H1 (cell line): ENCODE results near the gene KRCC1. TPM values are rescaled to one million over a fixed set of nuclear protein-coding genes. Genes with fewer than 3 reads are reported as not detected.

Experiments used
- CTCF ChIA-PET: fragments of 300-600 bp; sonication (Branson Sonifier 250); formaldehyde crosslinking; loops from one replicate; lab custom pipeline; 2021; ENCODE audit not compliant: partially characterized antibody; lab: Charles Lee
- POLR2A ChIA-PET: fragments of 300-600 bp; sonication (Branson Sonifier 250); formaldehyde crosslinking; loops from one replicate; lab custom pipeline; 2021; ENCODE audit warnings: inconsistent platforms; ENCODE audit not compliant: partially characterized antibody; lab: Charles Lee
- DNase-seq, 2 experiments: peaks; one replicate each; pipeline versions ENCODE4 v3.0.0 to v3.0.0-alpha.2; 2010 to 2022; ENCODE audit warnings: low spot score in 2 of 2, low read depth in 1 of 2, mixed read lengths in 1 of 2
- FAIRE-seq: peaks from 2 replicates; lab custom pipeline; 2011; peaks lifted over from hg19 to GRCh38; lab: Jason Lieb, UNC
- H2AFZ ChIP-seq: 2 replicates; pipeline ENCODE4 v1.8.1; 2012; ENCODE audit warnings: low read length, inconsistent platforms
- H2AK5ac ChIP-seq: 2 replicates; pipeline ENCODE4 v1.6.1; 2013; ENCODE audit warnings: low read depth, low read length
- H2BK120ac ChIP-seq: replicated peaks from 2 replicates; pipeline ENCODE3; 2013; ENCODE audit warnings: low read depth, low read length, inconsistent platforms
- H2BK12ac ChIP-seq: 2 replicates; pipeline ENCODE4 v1.6.1; 2013; ENCODE audit warnings: low read depth, low read length
- H2BK15ac ChIP-seq: 2 replicates; pipeline ENCODE4 v1.6.1; 2013; ENCODE audit warnings: low read length
- H2BK20ac ChIP-seq: 2 replicates; pipeline ENCODE4 v1.6.1; 2013; ENCODE audit warnings: low read length
- H2BK5ac ChIP-seq: 2 replicates; pipeline ENCODE4 v1.6.1; 2013; ENCODE audit warnings: low read depth, low read length
- H3K14ac ChIP-seq: 2 replicates; pipeline ENCODE4 v1.6.1; 2013; ENCODE audit warnings: inconsistent platforms; ENCODE audit not compliant: insufficient read length
- H3K18ac ChIP-seq: 2 replicates; pipeline ENCODE4 v1.6.1; 2013; ENCODE audit warnings: low read length; ENCODE audit errors: extremely low read depth
- H3K23ac ChIP-seq: 2 replicates; pipeline ENCODE4 v1.6.1; 2013; ENCODE audit warnings: inconsistent platforms; ENCODE audit not compliant: insufficient read length
- H3K23me2 ChIP-seq: 2 replicates; pipeline ENCODE4 v1.6.1; 2013; ENCODE audit warnings: low read depth, low read length
- H3K27ac ChIP-seq: 2 replicates; pipeline ENCODE4 v1.6.1; 2011; ENCODE audit warnings: low read depth, low read length, inconsistent platforms
- H3K27me3 ChIP-seq, 4 experiments: replicated peaks in 1 of 4; 1 replicate in 1 of 4; 2 replicates in 3 of 4; pipeline versions ENCODE4 v1.6.1 to v1.8.1; 2011 to 2013; ENCODE audit warnings: low read length in 3 of 4, mild to moderate bottlenecking in 3 of 4, inconsistent platforms in 2 of 4, mixed read lengths in 2 of 4, moderate library complexity in 1 of 4; ENCODE audit not compliant: control insufficient read depth in 3 of 4, insufficient read depth in 3 of 4; ENCODE audit errors: extremely low read depth in 1 of 4
- H3K36me3 ChIP-seq, 4 experiments: 2 replicates each; pipeline versions ENCODE4 v1.6.1 to v1.8.1; 2011 to 2013; ENCODE audit warnings: mild to moderate bottlenecking in 4 of 4, low read length in 3 of 4, moderate library complexity in 2 of 4, control low read depth in 1 of 4, inconsistent platforms in 1 of 4; ENCODE audit not compliant: insufficient read depth in 4 of 4, control insufficient read depth in 2 of 4
- H3K4ac ChIP-seq: replicated peaks from 2 replicates; pipeline ENCODE3; 2013; ENCODE audit warnings: low read length, low read depth, mixed read lengths, inconsistent platforms; ENCODE audit not compliant: insufficient read length
- H3K4me1 ChIP-seq, 4 experiments: replicated peaks in 1 of 4; 1 replicate in 1 of 4; 2 replicates in 3 of 4; pipeline versions ENCODE4 v1.6.1 to v1.8.1; 2011 to 2013; ENCODE audit warnings: low read length in 3 of 4, inconsistent platforms in 2 of 4, mixed read lengths in 1 of 4; ENCODE audit not compliant: insufficient read depth in 4 of 4, control insufficient read depth in 3 of 4
- H3K4me2 ChIP-seq, 2 experiments: 2 replicates each; pipeline versions ENCODE4 v1.6.1 to v1.8.1; 2011 to 2013; ENCODE audit warnings: low read depth in 2 of 2, low read length in 2 of 2, control low read depth in 1 of 2, inconsistent platforms in 1 of 2, mild to moderate bottlenecking in 1 of 2; ENCODE audit not compliant: insufficient read depth in 1 of 2
- H3K4me3 ChIP-seq, 4 experiments: fragments of 200-600, 300-600 bp in 1 of 4; sonication (generic), shearing (Covaris generic), sonication (Bioruptor Twin) in 1 of 4; 2 replicates each; pipeline versions ENCODE4 v1.5.1 to v1.8.1; 2011 to 2016; ENCODE audit warnings: low read length in 4 of 4, low read depth in 3 of 4, control low read depth in 2 of 4, inconsistent platforms in 2 of 4, mild to moderate bottlenecking in 2 of 4, mixed read lengths in 1 of 4, moderate library complexity in 1 of 4; ENCODE audit not compliant: insufficient read depth in 2 of 4; ENCODE audit errors: extremely low read depth in 1 of 4
- H3K56ac ChIP-seq: replicated peaks from 2 replicates; pipeline ENCODE3; 2013; ENCODE audit warnings: low read depth, mild to moderate bottlenecking, mixed read lengths, low read length, inconsistent platforms; ENCODE audit not compliant: insufficient read length
- H3K79me1 ChIP-seq: 2 replicates; pipeline ENCODE4 v1.6.1; 2013; ENCODE audit warnings: low read depth, low read length, control low read depth
- H3K79me2 ChIP-seq, 2 experiments: 2 replicates each; pipeline versions ENCODE4 v1.6.1 to v1.8.1; 2012 to 2013; ENCODE audit warnings: low read length in 2 of 2, mild to moderate bottlenecking in 2 of 2, inconsistent platforms in 1 of 2; ENCODE audit not compliant: insufficient read depth in 2 of 2, control insufficient read depth in 1 of 2
- H3K9ac ChIP-seq, 4 experiments: replicated peaks in 1 of 4; 1 replicate in 1 of 4; 2 replicates in 3 of 4; pipeline versions ENCODE4 v1.6.1 to v1.8.1; 2011 to 2013; ENCODE audit warnings: low read depth in 3 of 4, low read length in 3 of 4, control low read depth in 2 of 4, mild to moderate bottlenecking in 2 of 4, moderate library complexity in 2 of 4, inconsistent platforms in 1 of 4; ENCODE audit errors: extremely low read depth in 1 of 4
- H3K9me3 ChIP-seq, 2 experiments: 2 replicates each; pipeline versions ENCODE4 v1.6.1 to v1.8.1; 2012 to 2013; ENCODE audit warnings: mild to moderate bottlenecking in 2 of 2, moderate library complexity in 2 of 2, control low read depth in 1 of 2, inconsistent platforms in 1 of 2, low read depth in 1 of 2, low read length in 1 of 2, mixed read lengths in 1 of 2; ENCODE audit not compliant: insufficient read depth in 2 of 2
- H4K20me1 ChIP-seq, 2 experiments: replicated peaks in 1 of 2; 2 replicates each; pipeline versions ENCODE3 to v1.8.1; 2011 to 2013; ENCODE audit warnings: inconsistent platforms in 2 of 2, low read length in 2 of 2, mild to moderate bottlenecking in 1 of 2; ENCODE audit not compliant: insufficient read depth in 2 of 2, control insufficient read depth in 1 of 2
- H4K5ac ChIP-seq: 2 replicates; pipeline ENCODE4 v1.6.1; 2013; ENCODE audit warnings: low read length, low read depth, mixed read lengths, inconsistent platforms; ENCODE audit not compliant: insufficient read length
- H4K8ac ChIP-seq: 2 replicates; pipeline ENCODE4 v1.8.0; 2013; ENCODE audit warnings: mild to moderate bottlenecking, moderate library complexity, low read length, inconsistent platforms; ENCODE audit not compliant: insufficient read depth; ENCODE audit errors: extremely low read depth
- H4K91ac ChIP-seq: replicated peaks from 2 replicates; pipeline ENCODE3; 2013; ENCODE audit warnings: low read length, mixed read lengths, inconsistent platforms; ENCODE audit not compliant: insufficient read length
- ATF2 ChIP-seq: IDR thresholded peaks from 2 replicates; pipeline ENCODE4 v1.6.1; 2012; ENCODE audit warnings: low read length, inconsistent platforms
- ATF3 ChIP-seq: IDR thresholded peaks from 2 replicates; pipeline ENCODE4 v1.6.1; 2011; ENCODE audit warnings: low read depth, mild to moderate bottlenecking, low read length; ENCODE audit not compliant: insufficient read depth
- CTBP2 ChIP-seq: IDR thresholded peaks from 2 replicates; pipeline ENCODE4 v1.7.0; 2011; ENCODE audit warnings: borderline replicate concordance, mild to moderate bottlenecking, moderate library complexity, mixed read lengths, low read length; ENCODE audit not compliant: insufficient read depth, insufficient read length
- CTCF ChIP-seq, 3 experiments: IDR thresholded peaks; 1 replicate in 2 of 3; 2 replicates in 1 of 3; pipeline versions ENCODE4 v1.5.1 to v1.6.1; 2011; ENCODE audit warnings: low read length in 3 of 3, mild to moderate bottlenecking in 3 of 3, inconsistent platforms in 2 of 3, low read depth in 1 of 3, moderate library complexity in 1 of 3; ENCODE audit not compliant: insufficient read depth in 1 of 3; ENCODE audit errors: control extremely low read depth in 1 of 3
- EP300 ChIP-seq, 2 experiments: IDR thresholded peaks; 1 replicate in 1 of 2; 2 replicates in 1 of 2; pipeline ENCODE4 v1.6.1; 2011 to 2012; ENCODE audit warnings: low read depth in 2 of 2, low read length in 2 of 2, mild to moderate bottlenecking in 2 of 2, borderline replicate concordance in 1 of 2, inconsistent platforms in 1 of 2, moderate library complexity in 1 of 2
- KDM4A ChIP-seq: IDR thresholded peaks from one replicate; pipeline ENCODE4 v1.7.1; 2012; ENCODE audit warnings: low read depth, mild to moderate bottlenecking, moderate library complexity, low read length, inconsistent platforms; ENCODE audit not compliant: severe bottlenecking
- POU5F1 ChIP-seq: IDR thresholded peaks from 2 replicates; pipeline ENCODE4 v1.6.1; 2011; ENCODE audit warnings: low read depth, mild to moderate bottlenecking, low read length, moderate library complexity
- SUZ12 ChIP-seq: fragments of 200-600 bp; sonication (generic); IDR thresholded peaks from 2 replicates; pipeline ENCODE4 v1.6.1; 2012; ENCODE audit warnings: mild to moderate bottlenecking, inconsistent platforms, low read length, moderate library complexity, mixed read lengths
- WGBS, 2 experiments: shearing (Covaris generic) in 1 of 2; methylation state at CpG; one replicate each; pipeline versions ENCODE4 v1.1.6 to v1.1.7; 2013 to 2015; ENCODE audit warnings: low lambda C conversion rate in 2 of 2, mixed read lengths in 2 of 2, inconsistent platforms in 1 of 2, low coverage in 1 of 2, missing lambda C conversion rate in 1 of 2; ENCODE audit not compliant: insufficient replicate concordance in 2 of 2, insufficient coverage in 1 of 2, insufficient read length in 1 of 2; ENCODE audit errors: extremely low coverage in 1 of 2, missing lambda C conversion rate in 1 of 2; 5-methylcytosine and 5-hydroxymethylcytosine counted together
- polyA plus RNA-seq, 7 experiments: library from polyadenylated mRNA; depleted of rRNA in 3 of 7; stranded (reverse) in 5 of 7; unstranded in 2 of 7; fragments of >200 nt in 5 of 7; fragments of 200-250 nt in 2 of 7; gene quantifications; 1 replicate in 5 of 7; 2 replicates in 1 of 7; 4 replicates in 1 of 7; pipeline versions ENCODE4 v1.2.1 to v1.2.3, GENCODE V29; 2011 to 2013; ENCODE audit warnings: missing spikeins in 2 of 7, mixed read lengths in 2 of 7
- total RNA-seq: library from RNA; stranded (reverse); fragmentation: NEBNext Ultra II Directional; extraction: Animal tissue kit (Norgen Biotek cat#: 25700); gene quantifications from 2 replicates; pipeline ENCODE4 v1.2.1, GENCODE V29; 2021

Gene KRCC1
- total and polyA plus RNA-seq, 2 of the 8 experiments (the other 6 are each of a cell fraction or from before 2014, with no cell fraction given) = 5.1 to 8.5 TPM

GRCh38 chr2:88070055-88070454 lies 14.5 kb upstream of the KRCC1 start:
- Histone ChIP-seq H3K23me2 (no peaks in the 10 kb centered on the region), H3K79me2 (no peaks in the 10 kb centered on the region), H3K4me2 (no peak overlapping the region), H3K27ac (no peak overlapping the region), H3K4me3 (no peak overlapping the region), H3K14ac (no peak overlapping the region), H3K9ac (no peak overlapping the region), H2BK15ac (no peak overlapping the region), H2AFZ (no peak overlapping the region), H3K4ac (no peak overlapping the region), H3K79me1 (no peaks in the 10 kb centered on the region), H4K5ac (no peak overlapping the region), H4K8ac (no peak overlapping the region), H4K20me1 (no peaks in the 10 kb centered on the region), H2BK120ac (no peak overlapping the region), H4K91ac (no peak overlapping the region), H2BK12ac (no peak overlapping the region), H2BK20ac (no peak overlapping the region), H3K18ac (no peak overlapping the region), H2AK5ac (no peak overlapping the region), H3K27me3 (no peaks in the 10 kb centered on the region), H3K36me3 (no peaks in the 10 kb centered on the region), H3K23ac (no peak overlapping the region), H3K4me1 (peaks cover 0 to 11% (median 0%) of the 10 kb centered on the region in 4 experiments; a peak in 1 of 7 replicates), H2BK5ac (no peak overlapping the region), H3K9me3 (peaks cover 0 to 4% of the 10 kb centered on the region in 2 experiments; a peak in 1 of 4 replicates), H3K56ac (no peak overlapping the region)
- DNase-seq = no peak
- POLR2A ChIA-PET = no interaction called here
- CTCF ChIA-PET = interaction anchor here (2.8 kb wide), 1 partner anchor 10 kb away, joined by 18 read pairs; no protein-coding TSS in a partner anchor
- no peak for FAIRE-seq
- 86% methylated on average over 1 of the region's 1 CpG; no CpG with 5 or more reads in 1 of the 2 experiments for WGBS, 2 experiments
- TF ChIP-seq CTBP2 = no peak
- TF ChIP-seq KDM4A = no peak
- no peak for TF ChIP-seq EP300 (IDR thresholded peaks at IDR 0.05; ENCODE audit: borderline replicate concordance in 1 of 2, low read depth in 2 of 2, low read length in 2 of 2)
- TF ChIP-seq ATF3 = no peak
- no peak for TF ChIP-seq POU5F1
- no peak for TF ChIP-seq CTCF (IDR thresholded peaks at IDR 0.05; ENCODE audit: control extremely low read depth in 1 of 3, insufficient read depth in 1 of 3, low read depth in 1 of 3, low read length in 3 of 3)
- TF ChIP-seq SUZ12 = no peak
- no peak for TF ChIP-seq ATF2
